Measurements from ENCODE around the gene ATP1B3. TPM values are rescaled to one million over a fixed set of nuclear protein-coding genes. Genes with fewer than 3 reads are reported as not detected.

The ATP1B3 gene
- total RNA-seq, 2 experiments from 2014 or later = 22.2 to 22.5 TPM

GRCh38 chr3:141928631-141929270 is 52.3 kb downstream of the ATP1B3 start:
- no peak overlapping the region for H3K27ac ChIP-seq (ENCODE audit: low read depth in 1 of 2, low read length in 2 of 2)
- no peaks in the 10 kb centered on the region for H3K27me3 Mint-ChIP-seq
- no peaks in the 10 kb centered on the region for H3K9me3 ChIP-seq (ENCODE audit: control insufficient read depth in 1 of 2, insufficient read depth in 1 of 2, low read length in 2 of 2)
- no peak overlapping the region for H3K27ac Mint-ChIP-seq
- H3K4me3 Mint-ChIP-seq = no peak overlapping the region
- no peak for DNase-seq
- H3K4me1 Mint-ChIP-seq (ENCODE audit: low read depth) = no peaks in the 10 kb centered on the region
- H3K4me3 ChIP-seq (ENCODE audit: low read length) = no peak overlapping the region
- intact Hi-C loops (cut with DNase I, micrococcal nuclease) = no loop called here
- no peaks in the 10 kb centered on the region for H3K27me3 ChIP-seq (ENCODE audit: control insufficient read depth in 1 of 2, insufficient read depth in 2 of 2, low read length in 2 of 2)
- ATAC-seq (ENCODE audit: poor library complexity) = no peak
- no peaks in the 10 kb centered on the region for H3K4me1 ChIP-seq (ENCODE audit: insufficient read depth, low read length)
- peaks cover 3% of the 10 kb centered on the region for H3K36me3 ChIP-seq (ENCODE audit: insufficient read depth, low read length)
- ChIA-PET POLR2A (no interaction called here), CTCF (no interaction called here)
- peaks cover 26% of the 10 kb centered on the region for H3K36me3 Mint-ChIP-seq (ENCODE audit: low read depth)
- no peaks in the 10 kb centered on the region for H3K9me3 Mint-ChIP-seq
- no peak for TF ChIP-seq CTCF (IDR thresholded peaks at IDR 0.05)

GRCh38 chr3:141929341-141929995 is 53.0 kb downstream of the ATP1B3 start:
- H3K36me3 Mint-ChIP-seq (ENCODE audit: low read depth) = peaks cover 22% of the 10 kb centered on the region
- CTCF ChIA-PET = no interaction called here
- H3K4me1 ChIP-seq (ENCODE audit: insufficient read depth, low read length) = no peaks in the 10 kb centered on the region
- H3K4me1 Mint-ChIP-seq (ENCODE audit: low read depth) = no peaks in the 10 kb centered on the region
- no peak for TF ChIP-seq CTCF (IDR thresholded peaks at IDR 0.05)
- no peaks in the 10 kb centered on the region for H3K27me3 Mint-ChIP-seq
- no peak overlapping the region for H3K4me3 ChIP-seq (ENCODE audit: low read length)
- no peak for DNase-seq
- no peaks in the 10 kb centered on the region for H3K9me3 Mint-ChIP-seq
- intact Hi-C loops (cut with DNase I, micrococcal nuclease) = no loop called here
- H3K27ac ChIP-seq (ENCODE audit: low read depth in 1 of 2, low read length in 2 of 2) = no peak overlapping the region
- peaks cover 3% of the 10 kb centered on the region for H3K36me3 ChIP-seq (ENCODE audit: insufficient read depth, low read length)
- H3K27ac Mint-ChIP-seq = no peak overlapping the region
- no peaks in the 10 kb centered on the region for H3K9me3 ChIP-seq (ENCODE audit: control insufficient read depth in 1 of 2, insufficient read depth in 1 of 2, low read length in 2 of 2)
- POLR2A ChIA-PET = no interaction called here
- no peak overlapping the region for H3K4me3 Mint-ChIP-seq
- ATAC-seq (ENCODE audit: poor library complexity) = no peak
- H3K27me3 ChIP-seq (ENCODE audit: control insufficient read depth in 1 of 2, insufficient read depth in 2 of 2, low read length in 2 of 2) = no peaks in the 10 kb centered on the region

GRCh38 chr3:141930801-141931200 is 54.4 kb downstream of the ATP1B3 start:
- Histone ChIP-seq H3K36me3 (ENCODE audit: insufficient read depth, low read length) (no peaks in the 10 kb centered on the region), H3K27me3 (ENCODE audit: control insufficient read depth in 1 of 2, insufficient read depth in 2 of 2, low read length in 2 of 2) (no peaks in the 10 kb centered on the region), H3K4me3 (ENCODE audit: low read length) (no peak overlapping the region), H3K27ac (ENCODE audit: low read depth in 1 of 2, low read length in 2 of 2) (no peak overlapping the region), H3K9me3 (ENCODE audit: control insufficient read depth in 1 of 2, insufficient read depth in 1 of 2, low read length in 2 of 2) (no peaks in the 10 kb centered on the region), H3K4me1 (ENCODE audit: insufficient read depth, low read length) (no peaks in the 10 kb centered on the region)
- H3K9me3 Mint-ChIP-seq = no peaks in the 10 kb centered on the region
- H3K36me3 Mint-ChIP-seq (ENCODE audit: low read depth) = peaks cover 11% of the 10 kb centered on the region
- no peaks in the 10 kb centered on the region for H3K27me3 Mint-ChIP-seq
- POLR2A ChIA-PET = no interaction called here
- no peaks in the 10 kb centered on the region for H3K4me1 Mint-ChIP-seq (ENCODE audit: low read depth)
- CTCF ChIA-PET = no interaction called here
- no peak for TF ChIP-seq CTCF (IDR thresholded peaks at IDR 0.05)
- intact Hi-C loops (cut with DNase I, micrococcal nuclease) = no loop called here
- no peak overlapping the region for H3K4me3 Mint-ChIP-seq
- no peak overlapping the region for H3K27ac Mint-ChIP-seq
- ATAC-seq (ENCODE audit: poor library complexity) (no peak), DNase-seq (no peak)
